SK-N-SH (cell line): ENCODE measurements around the gene LMO2. TPM values are rescaled to one million over a fixed set of nuclear protein-coding genes. Genes with fewer than 3 reads are reported as not detected.

Experiments used
- CTCF ChIA-PET: fragments of 300-600, 350-600 bp; formaldehyde crosslinking; extraction: SDS; loops from one replicate; lab custom pipeline; 2021; lab: Yijun Ruan, JAX
- POLR2A ChIA-PET: fragments of 350-600 bp; sonication (Branson Sonifier 250); formaldehyde crosslinking; extraction: SDS; loops from one replicate; lab custom pipeline; 2020; ENCODE audit warnings: antibody characterized with exemption, inconsistent platforms; lab: Yijun Ruan, JAX
- DNase-seq: peaks from one replicate; pipeline ENCODE4 v3.0.0; 2012
- H2AFZ ChIP-seq: fragments of 200-600 bp; sonication (generic); 2 replicates; pipeline ENCODE4 v1.8.1; 2016; ENCODE audit warnings: antibody characterized with exemption, mild to moderate bottlenecking, low read depth
- H3F3A ChIP-seq: fragments of 200-600 bp; sonication (generic); replicated peaks from 2 replicates; pipeline ENCODE3; 2016; ENCODE audit warnings: antibody characterized with exemption, mild to moderate bottlenecking; ENCODE audit not compliant: insufficient read depth
- H3K27ac ChIP-seq, 2 experiments: fragments of 200-500 bp in 1 of 2; fragments of 200-600 bp in 1 of 2; sonication (Bioruptor generic) in 1 of 2; sonication (generic), shearing (Covaris generic) in 1 of 2; 2 replicates each; pipeline versions ENCODE4 v1.5.1 to v1.6.1; 2014 to 2016; ENCODE audit warnings: low read depth in 2 of 2, inconsistent platforms in 1 of 2, low read length in 1 of 2, mild to moderate bottlenecking in 1 of 2, mixed read lengths in 1 of 2
- H3K27me3 ChIP-seq: fragments of 200-600 bp; sonication (generic), shearing (Covaris generic); 2 replicates; pipeline ENCODE4 v1.6.1; 2016; ENCODE audit warnings: mixed run types; ENCODE audit not compliant: insufficient read depth
- H3K36me3 ChIP-seq, 2 experiments: fragments of 200-500 bp in 1 of 2; fragments of 200-600 bp in 1 of 2; sonication (Bioruptor generic) in 1 of 2; sonication (generic) in 1 of 2; replicated peaks in 1 of 2; 2 replicates each; pipeline versions ENCODE3 to v1.5.1; 2014 to 2016; ENCODE audit warnings: low read length in 1 of 2, mild to moderate bottlenecking in 1 of 2; ENCODE audit not compliant: insufficient read depth in 2 of 2, control insufficient read depth in 1 of 2
- H3K4me1 ChIP-seq, 2 experiments: fragments of 200-500 bp in 1 of 2; fragments of 200-600 bp in 1 of 2; sonication (Bioruptor generic) in 1 of 2; sonication (generic), shearing (Covaris generic) in 1 of 2; 2 replicates each; pipeline versions ENCODE4 v1.5.1 to v1.6.1; 2014 to 2016; ENCODE audit warnings: low read depth in 1 of 2, low read length in 1 of 2, mixed run types in 1 of 2; ENCODE audit not compliant: insufficient read depth in 2 of 2, control insufficient read depth in 1 of 2
- H3K4me2 ChIP-seq: fragments of 200-600 bp; sonication (generic), shearing (Covaris generic); 2 replicates; pipeline ENCODE4 v1.6.1; 2017; ENCODE audit warnings: mixed run types
- H3K4me3 ChIP-seq, 2 experiments: fragments of 200-500 bp in 1 of 2; fragments of 200-600 bp in 1 of 2; sonication (Bioruptor generic) in 1 of 2; sonication (generic), shearing (Covaris generic) in 1 of 2; 2 replicates each; pipeline versions ENCODE4 v1.5.1 to v1.8.1; 2014 to 2016; ENCODE audit warnings: low read depth in 2 of 2, inconsistent platforms in 1 of 2, low read length in 1 of 2, mild to moderate bottlenecking in 1 of 2, mixed read lengths in 1 of 2, moderate library complexity in 1 of 2
- H3K79me2 ChIP-seq: fragments of 200-600 bp; sonication (generic); 2 replicates; pipeline ENCODE4 v1.8.1; 2017; ENCODE audit warnings: mild to moderate bottlenecking; ENCODE audit not compliant: insufficient read depth
- H3K9ac ChIP-seq: fragments of 200-600 bp; sonication (generic); 2 replicates; pipeline ENCODE4 v1.6.1; 2017; ENCODE audit warnings: mixed run types
- H3K9me2 ChIP-seq: fragments of 200-600 bp; sonication (generic); 2 replicates; pipeline ENCODE4 v1.6.1; 2017; ENCODE audit warnings: mixed run types
- H3K9me3 ChIP-seq: fragments of 200-600 bp; sonication (generic); 2 replicates; pipeline ENCODE4 v1.6.1; 2017; ENCODE audit warnings: mixed run types, mild to moderate bottlenecking, moderate library complexity
- H4K20me1 ChIP-seq: fragments of 200-600 bp; sonication (generic); 2 replicates; pipeline ENCODE4 v1.6.1; 2017; ENCODE audit warnings: mild to moderate bottlenecking, mixed run types; ENCODE audit not compliant: insufficient read depth
- EZH2phosphoT487 ChIP-seq: fragments of 200-600 bp; sonication (generic); IDR thresholded peaks from 2 replicates; pipeline ENCODE4 v1.6.1; 2017; ENCODE audit warnings: low read depth, mixed run types, mild to moderate bottlenecking, antibody characterized with exemption, moderate library complexity, borderline replicate concordance
- FOSL2 ChIP-seq: IDR thresholded peaks from 2 replicates; pipeline ENCODE4 v1.4.0; 2012; ENCODE audit warnings: low read depth, mild to moderate bottlenecking, moderate library complexity, borderline replicate concordance
- FOXJ3 ChIP-seq: sonication (generic); formaldehyde crosslinking; IDR thresholded peaks from 2 replicates; pipeline ENCODE4 v1.5.1; 2020; ENCODE audit warnings: mild to moderate bottlenecking, missing genetic modification reagents
- FOXM1 ChIP-seq: IDR thresholded peaks from 2 replicates; pipeline ENCODE4 v1.4.0; 2012; ENCODE audit warnings: low read depth, mild to moderate bottlenecking
- GABPA ChIP-seq: IDR thresholded peaks from 2 replicates; pipeline ENCODE4 v1.4.0; 2012; ENCODE audit warnings: low read depth, mild to moderate bottlenecking
- JUND ChIP-seq: IDR thresholded peaks from 2 replicates; pipeline ENCODE4 v1.4.0; 2012
- MEF2A ChIP-seq: IDR thresholded peaks from 2 replicates; pipeline ENCODE4 v1.4.0; 2012; ENCODE audit warnings: low read depth, borderline replicate concordance
- MXI1 ChIP-seq: IDR thresholded peaks from 2 replicates; pipeline ENCODE4 v1.6.1; 2012; ENCODE audit warnings: mild to moderate bottlenecking, low read depth, low read length, improper control_type of control experiment
- NFIC ChIP-seq: IDR thresholded peaks from 2 replicates; pipeline ENCODE4 v1.4.0; 2012; ENCODE audit warnings: borderline replicate concordance
- RCOR1 ChIP-seq: fragments of 150-350 bp; IDR thresholded peaks from 2 replicates; pipeline ENCODE4 v1.6.1; 2017; ENCODE audit warnings: antibody characterized with exemption, low read length
- RFX5 ChIP-seq: IDR thresholded peaks from 2 replicates; pipeline ENCODE4 v1.6.1; 2012; ENCODE audit warnings: mild to moderate bottlenecking, improper control_type of control experiment, low read length
- SIN3A ChIP-seq: IDR thresholded peaks from 2 replicates; pipeline ENCODE4 v1.6.1; 2012; ENCODE audit warnings: low read depth, mild to moderate bottlenecking, low read length, moderate library complexity, borderline replicate concordance
- SMC3 ChIP-seq: IDR thresholded peaks from 2 replicates; pipeline ENCODE4 v1.6.1; 2012; ENCODE audit warnings: low read depth, low read length, improper control_type of control experiment
- TAF1 ChIP-seq: IDR thresholded peaks from 2 replicates; pipeline ENCODE4 v1.6.1; 2012; ENCODE audit warnings: low read depth, mild to moderate bottlenecking, low read length, moderate library complexity, borderline replicate concordance
- TEAD4 ChIP-seq: IDR thresholded peaks from 2 replicates; pipeline ENCODE4 v1.4.0; 2012; ENCODE audit warnings: mild to moderate bottlenecking, borderline replicate concordance; ENCODE audit not compliant: insufficient read depth
- WGBS: methylation state at CpG from one replicate; pipeline ENCODE4 v1.1.6; 2017; ENCODE audit warnings: low lambda C conversion rate; 5-methylcytosine and 5-hydroxymethylcytosine counted together
- polyA plus RNA-seq, 3 experiments: library from polyadenylated mRNA; depleted of rRNA; stranded (reverse); fragments of >200 nt; gene quantifications; 2 replicates each; pipeline ENCODE4 v1.2.3, GENCODE V29; 2012
- TF ChIP-seq, protein P1 (sequence below): IDR thresholded peaks from 2 replicates; pipeline ENCODE4; 2012
- TF ChIP-seq, protein P2 (sequence below): IDR thresholded peaks from 2 replicates; pipeline ENCODE4 v1.6.1; 2012; ENCODE audit warnings: mild to moderate bottlenecking, low read depth, low read length, moderate library complexity
- TF ChIP-seq, protein P3 (sequence below): fragments of 150-350 bp; IDR thresholded peaks from 2 replicates; pipeline ENCODE4 v1.6.1; 2016; ENCODE audit warnings: mild to moderate bottlenecking, low read depth, low read length

The LMO2 gene
- polyA plus RNA-seq, 1 of the 3 experiments (the other 2 are of a cell fraction): 0.05 TPM

DNA sequence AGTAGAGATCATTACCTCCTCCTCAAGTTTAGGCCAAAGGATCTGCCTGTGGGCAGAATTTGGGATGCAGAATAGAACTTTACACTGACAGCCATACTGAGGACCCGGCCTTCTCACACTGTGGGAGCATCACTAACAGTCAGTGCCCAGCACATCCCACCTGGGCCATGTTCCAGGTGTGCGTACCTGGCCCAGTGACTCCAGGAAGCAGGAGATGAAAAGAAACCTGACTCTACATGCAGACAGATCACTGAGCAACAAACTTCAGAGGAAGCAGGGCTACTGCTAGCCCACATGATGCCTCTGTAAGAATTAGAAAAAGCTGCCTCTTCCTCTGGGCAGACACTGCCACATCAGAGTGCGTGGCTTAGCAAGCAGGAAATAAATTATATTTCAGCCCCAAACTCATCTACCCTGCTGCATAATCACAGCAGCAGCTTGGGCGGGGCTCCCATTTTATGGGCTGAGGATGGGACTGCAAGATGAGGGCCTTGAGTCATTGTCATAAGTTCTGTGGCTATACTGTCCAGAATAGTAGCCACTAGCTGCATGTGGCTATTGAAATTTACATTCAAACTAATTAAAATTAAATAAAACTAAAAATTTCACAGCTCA is 6.0 kb upstream of the LMO2 start:
- H3K9me2 ChIP-seq: no peaks in the 10 kb centered on the region
- no peaks in the 10 kb centered on the region for H3K36me3 ChIP-seq
- no peak overlapping the region for H3K4me2 ChIP-seq
- H4K20me1 ChIP-seq: no peaks in the 10 kb centered on the region
- H3K79me2 ChIP-seq: no peaks in the 10 kb centered on the region
- WGBS: 85% methylated on average over 2 of the region's 4 CpGs
- no peak overlapping the region for H3K9ac ChIP-seq
- no peaks in the 10 kb centered on the region for H3K9me3 ChIP-seq
- H3K27ac ChIP-seq: no peak overlapping the region
- peaks cover 0 to 25% of the 10 kb centered on the region in 2 experiments; a peak in 3 of 4 replicates for H3K4me1 ChIP-seq
- no peak overlapping the region for H3K4me3 ChIP-seq
- ChIA-PET CTCF (interaction anchor here (1.3 kb wide), 1 partner anchor 62 kb away, joined by 3 read pairs; no protein-coding TSS in a partner anchor), POLR2A (no interaction called here)
- no peak for DNase-seq
- TF ChIP-seq SMC3: no peak
- TF ChIP-seq MXI1: no peak
- no peak for TF ChIP-seq EZH2phosphoT487
- no peak for TF ChIP-seq SIN3A
- TF ChIP-seq, protein P1, sequence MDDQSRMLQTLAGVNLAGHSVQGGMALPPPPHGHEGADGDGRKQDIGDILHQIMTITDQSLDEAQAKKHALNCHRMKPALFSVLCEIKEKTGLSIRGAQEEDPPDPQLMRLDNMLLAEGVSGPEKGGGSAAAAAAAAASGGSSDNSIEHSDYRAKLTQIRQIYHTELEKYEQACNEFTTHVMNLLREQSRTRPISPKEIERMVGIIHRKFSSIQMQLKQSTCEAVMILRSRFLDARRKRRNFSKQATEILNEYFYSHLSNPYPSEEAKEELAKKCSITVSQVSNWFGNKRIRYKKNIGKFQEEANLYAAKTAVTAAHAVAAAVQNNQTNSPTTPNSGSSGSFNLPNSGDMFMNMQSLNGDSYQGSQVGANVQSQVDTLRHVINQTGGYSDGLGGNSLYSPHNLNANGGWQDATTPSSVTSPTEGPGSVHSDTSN: no peak
- no peak for TF ChIP-seq NFIC
- TF ChIP-seq MEF2A: no peak
- no peak for TF ChIP-seq JUND
- H3F3A ChIP-seq: no peaks in the 10 kb centered on the region
- H2AFZ ChIP-seq: no peak overlapping the region
- H3K27me3 ChIP-seq: peaks cover 10% of the 10 kb centered on the region; the same call in 1 of the 2 replicates

DNA sequence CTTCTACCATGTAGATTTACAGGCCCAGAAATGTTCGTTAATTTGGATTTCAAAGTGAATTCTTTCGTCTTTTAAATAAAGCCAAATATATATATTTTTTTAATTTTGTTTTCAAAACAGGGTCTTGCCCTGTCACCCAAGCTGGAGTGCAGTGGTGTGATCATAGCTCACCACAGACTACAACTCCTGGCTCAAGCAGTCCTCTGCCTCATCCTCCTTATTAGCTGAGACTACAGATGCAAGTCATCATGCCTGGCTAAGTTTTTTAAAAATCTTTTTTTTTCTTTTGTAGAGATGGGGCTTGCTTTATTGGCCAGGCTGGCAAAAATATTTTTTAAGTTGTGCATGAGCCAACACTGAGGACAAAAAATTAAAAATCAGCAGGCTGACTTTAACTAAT is 5.0 kb upstream of the LMO2 start:
- POLR2A ChIA-PET: no interaction called here
- no peaks in the 10 kb centered on the region for H3F3A ChIP-seq
- H3K9ac ChIP-seq: no peak overlapping the region
- WGBS: 70% methylated on average over 2 of the region's 2 CpGs
- CTCF ChIA-PET: no interaction called here
- H3K27me3 ChIP-seq: peaks cover 4% of the 10 kb centered on the region; the same call in 1 of the 2 replicates
- TF ChIP-seq, protein P2, sequence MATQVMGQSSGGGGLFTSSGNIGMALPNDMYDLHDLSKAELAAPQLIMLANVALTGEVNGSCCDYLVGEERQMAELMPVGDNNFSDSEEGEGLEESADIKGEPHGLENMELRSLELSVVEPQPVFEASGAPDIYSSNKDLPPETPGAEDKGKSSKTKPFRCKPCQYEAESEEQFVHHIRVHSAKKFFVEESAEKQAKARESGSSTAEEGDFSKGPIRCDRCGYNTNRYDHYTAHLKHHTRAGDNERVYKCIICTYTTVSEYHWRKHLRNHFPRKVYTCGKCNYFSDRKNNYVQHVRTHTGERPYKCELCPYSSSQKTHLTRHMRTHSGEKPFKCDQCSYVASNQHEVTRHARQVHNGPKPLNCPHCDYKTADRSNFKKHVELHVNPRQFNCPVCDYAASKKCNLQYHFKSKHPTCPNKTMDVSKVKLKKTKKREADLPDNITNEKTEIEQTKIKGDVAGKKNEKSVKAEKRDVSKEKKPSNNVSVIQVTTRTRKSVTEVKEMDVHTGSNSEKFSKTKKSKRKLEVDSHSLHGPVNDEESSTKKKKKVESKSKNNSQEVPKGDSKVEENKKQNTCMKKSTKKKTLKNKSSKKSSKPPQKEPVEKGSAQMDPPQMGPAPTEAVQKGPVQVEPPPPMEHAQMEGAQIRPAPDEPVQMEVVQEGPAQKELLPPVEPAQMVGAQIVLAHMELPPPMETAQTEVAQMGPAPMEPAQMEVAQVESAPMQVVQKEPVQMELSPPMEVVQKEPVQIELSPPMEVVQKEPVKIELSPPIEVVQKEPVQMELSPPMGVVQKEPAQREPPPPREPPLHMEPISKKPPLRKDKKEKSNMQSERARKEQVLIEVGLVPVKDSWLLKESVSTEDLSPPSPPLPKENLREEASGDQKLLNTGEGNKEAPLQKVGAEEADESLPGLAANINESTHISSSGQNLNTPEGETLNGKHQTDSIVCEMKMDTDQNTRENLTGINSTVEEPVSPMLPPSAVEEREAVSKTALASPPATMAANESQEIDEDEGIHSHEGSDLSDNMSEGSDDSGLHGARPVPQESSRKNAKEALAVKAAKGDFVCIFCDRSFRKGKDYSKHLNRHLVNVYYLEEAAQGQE: no peak
- TF ChIP-seq EZH2phosphoT487 (no peak), FOSL2 (no peak), TEAD4 (no peak), FOXM1 (no peak), RFX5 (no peak), RCOR1 (no peak), FOXJ3 (CRISPR knock-in tag) (no peak), TAF1 (no peak), MXI1 (no peak), GABPA (no peak), JUND (no peak)
- TF ChIP-seq, protein P3, sequence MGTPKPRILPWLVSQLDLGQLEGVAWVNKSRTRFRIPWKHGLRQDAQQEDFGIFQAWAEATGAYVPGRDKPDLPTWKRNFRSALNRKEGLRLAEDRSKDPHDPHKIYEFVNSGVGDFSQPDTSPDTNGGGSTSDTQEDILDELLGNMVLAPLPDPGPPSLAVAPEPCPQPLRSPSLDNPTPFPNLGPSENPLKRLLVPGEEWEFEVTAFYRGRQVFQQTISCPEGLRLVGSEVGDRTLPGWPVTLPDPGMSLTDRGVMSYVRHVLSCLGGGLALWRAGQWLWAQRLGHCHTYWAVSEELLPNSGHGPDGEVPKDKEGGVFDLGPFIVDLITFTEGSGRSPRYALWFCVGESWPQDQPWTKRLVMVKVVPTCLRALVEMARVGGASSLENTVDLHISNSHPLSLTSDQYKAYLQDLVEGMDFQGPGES: no peak
- no peak overlapping the region for H3K4me2 ChIP-seq
- no peaks in the 10 kb centered on the region for H3K36me3 ChIP-seq
- no peak overlapping the region for H3K4me3 ChIP-seq
- no peaks in the 10 kb centered on the region for H3K79me2 ChIP-seq
- no peak overlapping the region for H3K27ac ChIP-seq
- no peaks in the 10 kb centered on the region for H3K9me2 ChIP-seq
- no peaks in the 10 kb centered on the region for H4K20me1 ChIP-seq
- no peak overlapping the region for H2AFZ ChIP-seq
- H3K4me1 ChIP-seq: peaks cover 0 to 25% of the 10 kb centered on the region in 2 experiments; a peak in 3 of 4 replicates
- H3K9me3 ChIP-seq: no peaks in the 10 kb centered on the region
- no peak for DNase-seq
